H1 (cell line): ENCODE results near the gene ATM. TPM values are rescaled to one million over a fixed set of nuclear protein-coding genes. Genes with fewer than 3 reads are reported as not detected.

ENCODE experiments used
- ATF2 ChIP-seq: IDR thresholded peaks from 2 replicates; pipeline ENCODE4 v1.6.1; 2012; ENCODE audit warnings: low read length, inconsistent platforms
- ATF3 ChIP-seq: IDR thresholded peaks from 2 replicates; pipeline ENCODE4 v1.6.1; 2011; ENCODE audit warnings: low read depth, mild to moderate bottlenecking, low read length; ENCODE audit not compliant: insufficient read depth
- BCL11A ChIP-seq, 2 experiments: IDR thresholded peaks; one replicate each; pipeline ENCODE4 v1.6.1; 2011; ENCODE audit warnings: low read depth in 2 of 2, low read length in 2 of 2, mild to moderate bottlenecking in 2 of 2
- BRCA1 ChIP-seq: IDR thresholded peaks from 2 replicates; pipeline ENCODE4 v1.6.1; 2012; ENCODE audit warnings: low read depth, low read length, improper control_type of control experiment
- E2F6 ChIP-seq: IDR thresholded peaks from 2 replicates; pipeline ENCODE4 v1.6.1; 2012; ENCODE audit warnings: inconsistent platforms
- EZH2 ChIP-seq: fragments of 200-600 bp; sonication (generic); IDR thresholded peaks from 2 replicates; pipeline ENCODE4 v1.7.1; 2012; ENCODE audit warnings: low read depth, mild to moderate bottlenecking, moderate library complexity, low read length, inconsistent platforms; ENCODE audit not compliant: severe bottlenecking
- FOSL1 ChIP-seq: IDR thresholded peaks from 2 replicates; pipeline ENCODE4 v1.6.1; 2011; ENCODE audit warnings: mild to moderate bottlenecking, low read depth, low read length, moderate library complexity; ENCODE audit not compliant: insufficient read depth
- HDAC2 ChIP-seq, 2 experiments: fragments of 300-600 bp in 1 of 2; sonication (generic) in 1 of 2; IDR thresholded peaks; 2 replicates each; pipeline ENCODE4 v1.6.1; 2011 to 2012; ENCODE audit warnings: low read depth in 2 of 2, low read length in 2 of 2, mild to moderate bottlenecking in 2 of 2, moderate library complexity in 2 of 2, borderline replicate concordance in 1 of 2, inconsistent platforms in 1 of 2
- HDAC6 ChIP-seq: IDR thresholded peaks from one replicate; pipeline ENCODE4 v1.7.1; 2012; ENCODE audit warnings: low read depth, mild to moderate bottlenecking, inconsistent platforms, low read length, moderate library complexity
- KDM1A ChIP-seq: fragments of 200-600, 300-600 bp; sonication (generic); IDR thresholded peaks from 2 replicates; pipeline ENCODE4 v1.7.1; 2016; ENCODE audit warnings: mild to moderate bottlenecking, low read length, borderline replicate concordance
- RAD21 ChIP-seq, 2 experiments: IDR thresholded peaks in 1 of 2; conservative IDR thresholded peaks in 1 of 2; 2 replicates each; pipeline ENCODE4 v1.6.1; 2011; ENCODE audit warnings: low read depth in 2 of 2, low read length in 2 of 2, improper control_type of control experiment in 1 of 2, inconsistent platforms in 1 of 2, mild to moderate bottlenecking in 1 of 2, moderate library complexity in 1 of 2
- RXRA ChIP-seq: IDR thresholded peaks from 2 replicates; pipeline ENCODE4 v1.6.1; 2011; ENCODE audit warnings: low read depth, mild to moderate bottlenecking, low read length, moderate library complexity; ENCODE audit not compliant: insufficient read depth
- SAP30 ChIP-seq: fragments of 300-600 bp; sonication (generic); IDR thresholded peaks from 2 replicates; pipeline ENCODE4 v1.7.1; 2012; ENCODE audit warnings: low read length, moderate library complexity, mild to moderate bottlenecking, inconsistent platforms; ENCODE audit not compliant: insufficient read depth, insufficient replicate concordance
- SP2 ChIP-seq: IDR thresholded peaks from 2 replicates; pipeline ENCODE4 v1.6.1; 2012; ENCODE audit warnings: mild to moderate bottlenecking, low read length, inconsistent platforms
- SRF ChIP-seq: IDR thresholded peaks from 2 replicates; pipeline ENCODE4 v1.6.1; 2011; ENCODE audit warnings: mild to moderate bottlenecking, low read depth, low read length, moderate library complexity
- SUZ12 ChIP-seq: fragments of 200-600 bp; sonication (generic); IDR thresholded peaks from 2 replicates; pipeline ENCODE4 v1.6.1; 2012; ENCODE audit warnings: mild to moderate bottlenecking, inconsistent platforms, low read length, moderate library complexity, mixed read lengths
- TAF1 ChIP-seq: IDR thresholded peaks from 2 replicates; pipeline ENCODE4 v1.6.1; 2011; ENCODE audit warnings: mild to moderate bottlenecking, low read depth, low read length
- TBP ChIP-seq: IDR thresholded peaks from 2 replicates; pipeline ENCODE4 v1.6.1; 2011; ENCODE audit warnings: low read depth, low read length, improper control_type of control experiment
- TCF12 ChIP-seq: IDR thresholded peaks from 2 replicates; pipeline ENCODE4 v1.6.1; 2011; ENCODE audit warnings: low read depth, mild to moderate bottlenecking, low read length
- ZNF274 ChIP-seq: IDR thresholded peaks from 2 replicates; pipeline ENCODE4 v1.7.0; 2012; ENCODE audit warnings: low read length, borderline replicate concordance; ENCODE audit errors: extremely low read depth
- polyA plus RNA-seq, 7 experiments: library from polyadenylated mRNA; depleted of rRNA in 3 of 7; stranded (reverse) in 5 of 7; unstranded in 2 of 7; fragments of >200 nt in 5 of 7; fragments of 200-250 nt in 2 of 7; gene quantifications; 1 replicate in 5 of 7; 2 replicates in 1 of 7; 4 replicates in 1 of 7; pipeline versions ENCODE4 v1.2.1 to v1.2.3, GENCODE V29; 2011 to 2013; ENCODE audit warnings: missing spikeins in 2 of 7, mixed read lengths in 2 of 7
- total RNA-seq: library from RNA; stranded (reverse); fragmentation: NEBNext Ultra II Directional; extraction: Animal tissue kit (Norgen Biotek cat#: 25700); gene quantifications from 2 replicates; pipeline ENCODE4 v1.2.1, GENCODE V29; 2021

Gene ATM
- total and polyA plus RNA-seq, 2 of the 8 experiments (the other 6 are each of a cell fraction or from before 2014, with no cell fraction given), result 14.9 to 55.4 TPM

- no peak for TF ChIP-seq TCF12
- peak; percentile 68 for TF ChIP-seq E2F6
- TF ChIP-seq RAD21 (IDR thresholded peaks at IDR 0.05 in 1 of 2, conservative IDR thresholded peaks at IDR 0.05 in 1 of 2; ENCODE audit: low read depth in 2 of 2, low read length in 2 of 2), result peak; percentile 35 to 40; a peak in 2 of 4 replicates
- TF ChIP-seq ATF2, result no peak
- no peak for TF ChIP-seq RXRA
- no peak for TF ChIP-seq SUZ12
- peak; percentile 89 for TF ChIP-seq TBP
- TF ChIP-seq SRF, result no peak
- TF ChIP-seq EZH2, result no peak
- TF ChIP-seq HDAC2 (IDR thresholded peaks at IDR 0.05; ENCODE audit: borderline replicate concordance in 1 of 2, low read depth in 2 of 2, low read length in 2 of 2), result peak in 1 of 2 experiments; percentile 25; a peak in 1 of 4 replicates
- no peak for TF ChIP-seq FOSL1
- peak; percentile 71 for TF ChIP-seq SAP30
- no peak for TF ChIP-seq ATF3
- TF ChIP-seq SP2, result no peak
- TF ChIP-seq KDM1A, result no peak
- TF ChIP-seq ZNF274, result no peak
- no peak for TF ChIP-seq BCL11A (IDR thresholded peaks at IDR 0.05; ENCODE audit: low read depth in 2 of 2, low read length in 2 of 2)
- peak; percentile 90 for TF ChIP-seq TAF1
- no peak for TF ChIP-seq BRCA1
- TF ChIP-seq HDAC6, result no peak
These were observed at the start of gene ATM, which contains the start of gene NPAT (continued) for GRCh38 chr11:108222574-108223347.
